Stimulated activated CD4-positive, alpha-beta T cell treated with anti-CD3 and anti-CD28 coated beads, Interleukin-4, amount 100 ng/mL, for 24 hours (primary cell): Measurements from ENCODE around the gene UBALD2.
"Not testable (repeated sequence)": the region's sequence is repeated elsewhere in the genome, so short reads cannot be mapped to it uniquely, and the experiment has no call there.

Source experiments
- DNase-seq: peaks from one replicate; pipeline ENCODE4 v3.0.0-alpha.2; 2020

Gene UBALD2

GRCh38 chr17:76246080-76247066, 18.8 kb upstream of the UBALD2 start:
- DNase-seq: peak; percentile 67

GRCh38 chr17:76247304-76247703, 17.8 kb upstream of the UBALD2 start:
- no peak for DNase-seq

GRCh38 chr17:76248013-76248782, 16.9 kb upstream of the UBALD2 start:
- no peak for DNase-seq

GRCh38 chr17:76250141-76250540, 15.0 kb upstream of the UBALD2 start:
- DNase-seq: no peak

- DNase-seq: no peak
Observed at GRCh38 chr17:76251478-76252039, 13.6 kb upstream of the UBALD2 start.

GRCh38 chr17:76252040-76252954, 12.9 kb upstream of the UBALD2 start:
- peak; percentile 46 for DNase-seq

- DNase-seq: not testable (repeated sequence)
Observed at GRCh38 chr17:76252967-76253766, 12.0 kb upstream of the UBALD2 start.

GRCh38 chr17:76253841-76254240, 11.3 kb upstream of the UBALD2 start:
- no peak for DNase-seq

- no peak for DNase-seq
Observed at GRCh38 chr17:76254275-76254674, 10.9 kb upstream of the UBALD2 start.

GRCh38 chr17:76255801-76256429, 9.2 kb upstream of the UBALD2 start:
- DNase-seq: no peak

- DNase-seq: not testable (repeated sequence)
Observed at GRCh38 chr17:76256430-76257050, 8.6 kb upstream of the UBALD2 start.

GRCh38 chr17:76260220-76260619, 4.9 kb upstream of the UBALD2 start:
- DNase-seq: no peak

- no peak for DNase-seq
Observed at GRCh38 chr17:76260669-76261068, 4.5 kb upstream of the UBALD2 start.

- DNase-seq: no peak
Observed at GRCh38 chr17:76261421-76262215, 3.5 kb upstream of the UBALD2 start.

- DNase-seq: peak; percentile 30
Observed at GRCh38 chr17:76262732-76263344, 2.3 kb upstream of the UBALD2 start.

GRCh38 chr17:76263896-76264295, 1.3 kb upstream of the UBALD2 start:
- no peak for DNase-seq

- peak; percentile 32 for DNase-seq
Observed at GRCh38 chr17:76264425-76264754, 758 bp upstream of the UBALD2 start.

GRCh38 chr17:76265624-76266243, 586 bp downstream of the UBALD2 start:
- DNase-seq: peak; percentile 53
